ENCODE measurements around the gene AUNIP.
A peak's percentile ranks its signal among the peaks of the same experiment; 100 is the strongest.

AUNIP gene, protein sequence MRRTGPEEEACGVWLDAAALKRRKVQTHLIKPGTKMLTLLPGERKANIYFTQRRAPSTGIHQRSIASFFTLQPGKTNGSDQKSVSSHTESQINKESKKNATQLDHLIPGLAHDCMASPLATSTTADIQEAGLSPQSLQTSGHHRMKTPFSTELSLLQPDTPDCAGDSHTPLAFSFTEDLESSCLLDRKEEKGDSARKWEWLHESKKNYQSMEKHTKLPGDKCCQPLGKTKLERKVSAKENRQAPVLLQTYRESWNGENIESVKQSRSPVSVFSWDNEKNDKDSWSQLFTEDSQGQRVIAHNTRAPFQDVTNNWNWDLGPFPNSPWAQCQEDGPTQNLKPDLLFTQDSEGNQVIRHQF

GRCh38 chr1:25858906-25859789 is at the start of gene AUNIP:
TSS of gene AUNIP (minus strand) at chr1:25859457. CDS start at chr1:25859357, 100 bp downstream.
- DNase-seq, result peak; percentile 88

GRCh38 chr1:25909040-25909439 is 49.8 kb upstream of the AUNIP start:
- DNase-seq, result no peak

- no peak for DNase-seq
Measured at GRCh38 chr1:25908161-25908560, 48.9 kb upstream of the AUNIP start.

- no peak for DNase-seq
Measured at GRCh38 chr1:25907601-25908000, 48.3 kb upstream of the AUNIP start.

- DNase-seq, result no peak
Measured at GRCh38 chr1:25906644-25907300, 47.5 kb upstream of the AUNIP start.

DNA sequence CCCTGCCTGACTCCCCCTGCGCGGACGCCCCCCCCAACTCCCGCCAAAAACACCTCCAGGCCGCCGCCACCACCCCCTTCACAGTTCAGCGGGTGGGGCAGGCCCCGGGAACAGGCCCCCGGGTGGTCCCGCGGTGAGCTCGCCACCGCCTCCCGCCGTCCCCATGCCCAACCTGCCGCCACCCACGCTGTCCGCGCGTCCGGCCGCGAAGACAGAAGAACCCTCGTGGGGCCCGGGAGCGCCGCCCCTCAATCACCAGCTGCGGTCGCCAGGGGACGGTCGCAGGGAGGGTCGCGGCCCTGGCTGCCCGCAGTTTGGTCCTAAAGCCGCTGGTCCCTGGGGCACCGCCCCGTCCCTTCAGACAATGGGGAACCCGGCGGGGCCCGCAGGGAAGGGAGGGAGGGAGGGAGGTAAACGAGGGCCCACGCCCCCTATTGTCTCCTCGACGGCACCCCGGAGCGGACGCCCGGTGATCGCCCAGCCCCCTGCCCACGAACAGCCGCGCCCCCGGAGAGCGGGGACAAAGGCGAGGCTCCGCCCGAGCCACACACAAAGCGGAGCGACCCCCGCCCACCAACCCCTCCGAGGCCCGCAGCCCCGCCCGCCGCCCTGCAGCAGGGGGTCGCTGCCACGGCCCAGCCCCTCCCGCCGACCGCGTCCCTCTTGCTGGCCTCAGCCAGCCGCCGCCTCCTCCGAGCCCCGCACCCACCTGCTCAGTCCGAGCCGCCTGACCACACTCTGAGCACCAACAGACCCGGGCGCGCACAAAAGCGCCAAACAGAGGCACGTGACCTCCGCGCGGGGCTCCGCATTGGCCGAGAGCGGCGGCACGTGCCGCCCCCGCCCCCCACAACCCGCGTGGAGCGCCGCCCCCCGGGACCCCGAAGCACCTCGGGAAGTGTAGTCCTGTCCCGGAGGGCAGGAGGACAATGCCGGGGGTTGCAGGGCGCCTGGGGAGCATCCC is 46.7 kb upstream of the AUNIP start, which contains the start of gene STMN1:
STMN1 (minus strand) TSS at position 740 of the 964 bp plus-strand sequence. CDS start 1,743 bp downstream, outside the sequence.
- peak; percentile 95 for DNase-seq

DNA sequence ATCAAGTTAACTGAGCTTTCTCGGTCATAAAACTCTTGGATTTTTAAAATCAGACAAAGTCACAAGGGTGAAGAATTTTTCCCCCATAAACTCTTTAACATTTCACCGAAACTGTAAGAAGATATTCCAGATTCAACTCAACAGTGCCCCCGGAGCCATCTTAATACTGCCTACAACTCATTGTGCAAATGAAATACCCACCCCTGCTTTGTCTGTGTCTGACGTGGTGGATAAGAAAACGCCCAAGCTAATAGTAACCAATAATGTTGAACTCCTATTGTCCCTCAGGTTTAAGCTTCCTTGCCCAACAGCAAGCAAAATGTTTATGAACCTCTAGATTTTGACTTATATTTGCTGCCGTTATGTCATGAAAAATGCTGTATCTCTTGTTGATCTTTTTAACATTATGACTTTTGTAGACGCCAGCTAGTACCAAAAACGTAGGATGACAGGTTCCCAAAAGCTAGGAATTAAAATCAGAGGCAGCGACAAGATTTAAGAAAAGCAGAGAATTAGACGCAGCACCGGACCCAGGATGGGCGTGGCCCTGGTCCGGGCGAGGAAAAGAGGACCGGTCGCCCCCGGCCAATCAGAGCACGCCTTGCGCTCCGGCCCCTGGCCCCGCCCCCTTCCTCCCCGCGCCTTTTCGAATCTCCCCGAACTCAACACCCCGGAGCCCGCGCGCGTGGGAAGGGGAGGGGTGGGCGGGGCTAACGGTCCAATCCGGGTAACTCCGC is 45.9 kb upstream of the AUNIP start:
- peak; percentile 94 for DNase-seq

DNA sequence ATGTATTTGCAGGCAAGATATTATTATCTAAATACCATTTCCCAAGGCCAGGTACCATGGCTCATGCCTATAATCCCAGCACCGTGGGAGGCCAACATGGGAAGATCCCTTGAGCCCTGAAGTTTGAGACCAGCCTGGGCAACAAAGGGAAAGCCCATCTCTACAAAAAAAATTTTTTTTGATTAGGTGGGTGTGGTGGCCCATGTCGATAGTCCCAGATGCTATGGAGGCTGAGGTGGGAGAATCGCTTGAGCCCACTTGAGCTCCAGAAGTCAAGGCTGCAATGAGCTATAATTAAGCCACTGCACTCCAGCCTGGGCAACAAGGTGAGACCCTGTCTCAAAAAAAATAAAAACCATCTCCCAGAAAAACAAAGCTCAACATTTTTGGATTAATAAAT is 44.7 kb upstream of the AUNIP start:
- DNase-seq, result no peak

GRCh38 chr1:25902462-25902861 is 43.2 kb upstream of the AUNIP start:
- DNase-seq, result no peak

- no peak for DNase-seq
Measured at GRCh38 chr1:25900219-25900618, 41.0 kb upstream of the AUNIP start.

DNA sequence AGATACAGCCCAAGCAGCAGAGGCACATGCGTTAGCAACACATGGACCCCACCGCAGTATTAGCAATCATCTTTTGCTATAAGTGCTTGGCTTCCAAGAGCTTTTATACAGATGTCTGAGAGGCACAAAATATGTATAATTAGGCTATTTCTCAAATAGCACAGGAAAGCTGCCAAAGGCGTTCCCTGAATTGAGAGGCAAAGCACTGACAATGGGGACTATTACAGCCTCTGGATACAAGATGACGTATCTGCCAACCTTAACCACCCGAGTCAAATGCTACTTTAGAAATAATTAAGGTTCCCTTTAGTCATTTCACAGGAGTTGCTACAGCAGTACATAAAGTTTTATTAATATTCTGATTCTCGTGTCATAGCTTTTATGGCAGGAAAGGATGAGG is 40.5 kb upstream of the AUNIP start:
- no peak for DNase-seq

DNA sequence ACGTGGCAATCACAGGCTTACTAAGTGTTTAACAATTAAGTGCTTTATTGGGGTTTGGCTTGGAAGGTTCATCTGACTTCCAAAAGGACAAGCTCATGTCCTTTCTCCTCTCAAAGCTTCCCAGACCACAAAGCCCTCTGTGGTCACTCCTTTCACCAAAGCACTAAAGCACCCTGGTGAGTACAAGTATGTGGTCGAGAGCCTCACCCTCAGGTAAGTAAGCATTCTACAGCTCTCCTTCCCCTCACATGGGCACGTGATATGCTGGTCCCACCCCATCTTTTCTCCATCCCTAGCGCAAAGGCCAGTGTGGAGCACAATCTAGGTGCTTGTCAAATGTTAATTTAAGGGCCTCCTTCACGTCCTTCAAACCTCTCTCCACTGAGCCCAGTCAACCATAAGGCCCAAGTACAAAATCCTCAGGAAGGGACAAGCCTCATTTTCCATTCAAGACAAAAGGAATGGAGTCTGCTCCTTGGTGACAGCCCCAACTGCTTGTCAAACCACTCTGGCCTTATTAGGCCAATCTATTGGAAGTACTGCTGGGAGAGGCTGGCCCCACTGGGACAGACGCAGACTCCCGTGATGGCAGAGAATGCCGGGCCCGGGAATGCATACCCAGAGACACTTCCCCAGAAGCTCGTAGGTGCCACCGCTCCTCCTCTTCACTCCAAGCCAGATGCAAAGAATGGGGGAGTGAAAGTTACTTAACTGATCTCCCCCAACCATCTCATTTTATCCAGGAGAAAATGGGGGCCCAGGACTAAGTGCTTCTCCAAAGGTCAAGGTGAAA is 39.2 kb upstream of the AUNIP start:
- DNase-seq, result no peak

GRCh38 chr1:25897754-25898153 is 38.5 kb upstream of the AUNIP start:
- no peak for DNase-seq

- peak; percentile 58 for DNase-seq
Measured at GRCh38 chr1:25896266-25896665, 37.0 kb upstream of the AUNIP start.

DNA sequence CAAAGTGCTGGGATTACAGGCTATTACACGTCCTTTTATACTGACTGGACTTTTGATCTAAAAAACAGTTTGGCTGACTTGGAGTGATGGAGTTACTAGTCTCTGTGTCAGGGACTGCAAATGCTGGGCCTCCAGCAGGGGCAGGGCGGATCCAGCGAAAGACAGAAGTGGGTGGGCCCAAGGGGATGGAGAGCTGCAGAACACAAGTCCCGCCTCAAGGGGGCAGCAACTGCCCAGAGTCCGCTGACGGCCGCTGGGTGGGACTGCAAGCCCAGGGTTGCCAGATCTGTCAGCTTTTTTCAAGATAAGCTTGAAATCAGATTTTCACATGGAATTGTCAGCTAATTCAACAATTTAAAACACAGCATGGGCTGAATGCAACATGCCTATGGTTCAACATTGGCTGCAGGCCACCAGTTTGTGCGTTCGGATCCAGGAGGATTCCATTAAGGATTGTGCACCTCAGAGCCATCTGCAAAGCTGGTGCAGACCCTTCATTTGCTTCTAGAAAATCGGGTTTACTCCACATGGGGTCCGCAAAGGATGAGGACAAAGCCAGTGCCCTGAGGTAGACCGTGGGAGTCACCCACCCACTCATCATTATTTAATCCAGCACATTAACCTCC is 36.2 kb upstream of the AUNIP start:
- DNase-seq, result peak; percentile 91

GRCh38 chr1:25893116-25893515 is 33.9 kb upstream of the AUNIP start:
- DNase-seq, result no peak

GRCh38 chr1:25891606-25892005 is 32.3 kb upstream of the AUNIP start:
- DNase-seq, result no peak

DNA sequence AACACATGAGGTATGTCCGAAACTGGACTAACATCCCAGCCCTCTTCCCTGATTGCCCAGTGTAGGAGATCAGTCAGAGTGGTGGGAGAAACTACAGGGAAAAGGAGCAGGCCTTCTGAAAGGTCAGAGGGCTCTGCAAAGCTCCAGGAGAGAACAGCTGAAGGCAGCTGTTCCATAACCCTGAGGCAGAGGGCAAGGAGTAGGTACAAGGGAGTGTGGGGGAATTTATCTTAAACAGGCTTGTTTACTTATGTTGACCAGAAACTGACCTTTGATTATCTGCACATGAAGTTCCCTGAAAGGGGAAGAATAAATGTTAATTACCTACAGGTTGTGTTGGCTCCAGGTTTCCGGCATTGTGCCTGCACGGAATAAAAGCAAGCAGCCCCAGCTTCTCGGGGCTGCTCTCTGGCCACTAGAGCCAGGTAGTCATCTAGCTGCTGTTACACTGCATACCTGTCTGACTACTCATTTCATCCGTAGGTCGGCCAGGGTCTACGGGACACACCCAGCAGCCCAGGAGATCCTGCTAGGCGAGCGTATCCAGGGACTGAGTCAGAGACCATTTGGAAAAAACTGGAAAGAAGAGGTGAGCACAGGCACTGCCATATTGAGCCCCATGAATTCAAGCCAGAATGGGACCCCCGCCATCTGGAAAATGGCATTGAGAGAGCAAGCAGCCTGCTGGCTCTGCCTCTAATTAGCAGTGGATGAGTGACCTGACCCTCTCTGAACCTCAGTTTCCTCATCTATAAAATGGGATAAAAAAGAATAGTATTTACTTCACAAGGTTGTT is 31.2 kb upstream of the AUNIP start:
- DNase-seq, result peak; percentile 51

- peak; percentile 20 for DNase-seq
Measured at GRCh38 chr1:25889470-25889869, 30.2 kb upstream of the AUNIP start.
